ENCODE results near the gene SNX30. TPM values are rescaled to one million over a fixed set of nuclear protein-coding genes. Genes with fewer than 3 reads are reported as not detected.
A peak's percentile ranks its signal among the peaks of the same experiment; 100 is the strongest.

The SNX30 gene
- total RNA-seq, 1 experiment from 2014 or later = 6.4 TPM

- Histone ChIP-seq H3K27ac (ENCODE audit: low read length) (no peak overlapping the region), H3K36me3 (ENCODE audit: low read depth, low read length) (no peaks in the 10 kb centered on the region), H3K4me2 (ENCODE audit: low read length) (no peak overlapping the region), H3K27me3 (ENCODE audit: low read length) (no peaks in the 10 kb centered on the region), H2AFZ (ENCODE audit: low read length) (no peak overlapping the region), H3K4me1 (ENCODE audit: insufficient read depth, low read length) (peaks cover 31% of the 10 kb centered on the region), H4K20me1 (ENCODE audit: low read length) (no peaks in the 10 kb centered on the region), H3K79me2 (ENCODE audit: low read length) (no peaks in the 10 kb centered on the region), H3K9ac (ENCODE audit: low read length) (no peak overlapping the region), H3K9me3 (ENCODE audit: low read length) (no peaks in the 10 kb centered on the region), H3K9me2 (replicated peaks; ENCODE audit: low read length) (no peaks in the 10 kb centered on the region), H3K4me3 (ENCODE audit: low read length) (no peak overlapping the region), H3F3A (ENCODE audit: low read length, unreplicated experiment) (no peaks in the 10 kb centered on the region)
- TF ChIP-seq EZH2phosphoT487 (IDR thresholded peaks at IDR 0.05; ENCODE audit: borderline replicate concordance, low read length) = no peak
- POLR2A ChIA-PET (ENCODE audit: unreplicated experiment) = no interaction called here
- no peak for DNase-seq
- CTCF ChIA-PET = no interaction called here
- no TSS peak for BruUV-seq (replicated peaks)
- intact Hi-C loops (cut with micrococcal nuclease) = no loop called here
- ATAC-seq = no peak
These were observed 135.8 kb downstream of the SNX30 start for GRCh38 chr9:112886351-112886750.

- DNase-seq = no peak
- H3K4me2 ChIP-seq (ENCODE audit: low read length) = no peak overlapping the region
- H2AFZ ChIP-seq (ENCODE audit: low read length) = no peak overlapping the region
- ChIA-PET CTCF (interaction anchor here (0.5 to 0.6 kb wide), 2 partner anchors 154 to 230 kb away, joined by 4 to 5 read pairs; no protein-coding TSS in a partner anchor), POLR2A (ENCODE audit: unreplicated experiment) (no interaction called here)
- H4K20me1 ChIP-seq (ENCODE audit: low read length) = no peaks in the 10 kb centered on the region
- H3K36me3 ChIP-seq (ENCODE audit: low read depth, low read length) = no peaks in the 10 kb centered on the region
- H3F3A ChIP-seq (ENCODE audit: low read length, unreplicated experiment) = no peaks in the 10 kb centered on the region
- H3K9ac ChIP-seq (ENCODE audit: low read length) = no peak overlapping the region
- ATAC-seq = no peak
- no TSS peak for BruUV-seq (replicated peaks)
- no peaks in the 10 kb centered on the region for H3K79me2 ChIP-seq (ENCODE audit: low read length)
- intact Hi-C loops (cut with micrococcal nuclease) = no loop called here
- TF ChIP-seq EZH2 (IDR thresholded peaks at IDR 0.05; ENCODE audit: low read length, unreplicated experiment) = no peak
- TF ChIP-seq, protein P1, sequence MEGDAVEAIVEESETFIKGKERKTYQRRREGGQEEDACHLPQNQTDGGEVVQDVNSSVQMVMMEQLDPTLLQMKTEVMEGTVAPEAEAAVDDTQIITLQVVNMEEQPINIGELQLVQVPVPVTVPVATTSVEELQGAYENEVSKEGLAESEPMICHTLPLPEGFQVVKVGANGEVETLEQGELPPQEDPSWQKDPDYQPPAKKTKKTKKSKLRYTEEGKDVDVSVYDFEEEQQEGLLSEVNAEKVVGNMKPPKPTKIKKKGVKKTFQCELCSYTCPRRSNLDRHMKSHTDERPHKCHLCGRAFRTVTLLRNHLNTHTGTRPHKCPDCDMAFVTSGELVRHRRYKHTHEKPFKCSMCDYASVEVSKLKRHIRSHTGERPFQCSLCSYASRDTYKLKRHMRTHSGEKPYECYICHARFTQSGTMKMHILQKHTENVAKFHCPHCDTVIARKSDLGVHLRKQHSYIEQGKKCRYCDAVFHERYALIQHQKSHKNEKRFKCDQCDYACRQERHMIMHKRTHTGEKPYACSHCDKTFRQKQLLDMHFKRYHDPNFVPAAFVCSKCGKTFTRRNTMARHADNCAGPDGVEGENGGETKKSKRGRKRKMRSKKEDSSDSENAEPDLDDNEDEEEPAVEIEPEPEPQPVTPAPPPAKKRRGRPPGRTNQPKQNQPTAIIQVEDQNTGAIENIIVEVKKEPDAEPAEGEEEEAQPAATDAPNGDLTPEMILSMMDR (conservative IDR thresholded peaks at IDR 0.05; ENCODE audit: low read depth, low read length) = peak; percentile 47; the same call in 1 of the 2 replicates
- no peak for TF ChIP-seq EZH2phosphoT487 (IDR thresholded peaks at IDR 0.05; ENCODE audit: borderline replicate concordance, low read length)
- H3K4me3 ChIP-seq (ENCODE audit: low read length) = no peak overlapping the region
- H3K4me1 ChIP-seq (ENCODE audit: insufficient read depth, low read length) = peaks cover 22% of the 10 kb centered on the region
- no peaks in the 10 kb centered on the region for H3K9me2 ChIP-seq (replicated peaks; ENCODE audit: low read length)
- H3K27ac ChIP-seq (ENCODE audit: low read length) = no peak overlapping the region
- no peaks in the 10 kb centered on the region for H3K9me3 ChIP-seq (ENCODE audit: low read length)
- H3K27me3 ChIP-seq (ENCODE audit: low read length) = no peaks in the 10 kb centered on the region
These were observed 136.8 kb downstream of the SNX30 start for GRCh38 chr9:112887381-112887780.

GRCh38 chr9:112890106-112891081 is 139.8 kb downstream of the SNX30 start, which contains the start of gene SLC46A2:
TSS of gene SLC46A2 (minus strand) at chr9:112890876. CDS start at chr9:112890681, 195 bp downstream.
- intact Hi-C loops (cut with micrococcal nuclease) = no loop called here
- CTCF ChIA-PET = no interaction called here
- H2AFZ ChIP-seq (ENCODE audit: low read length) = 0 out of 2 replicates have a peak within 1 kb of the TSS, but pooled peaks have one; percentile 26
- ATAC-seq (peak; percentile 33; the same call in 1 of the 2 replicates), DNase-seq (no peak)
- H3K27me3 ChIP-seq (ENCODE audit: low read length) = no peaks in the 10 kb centered on the region
- POLR2A ChIA-PET (ENCODE audit: unreplicated experiment) = no interaction called here
- peak within 1 kb of the TSS; percentile 14; the same call in 1 of the 2 replicates for H3K4me3 ChIP-seq (ENCODE audit: low read length)
- H3K9me3 ChIP-seq (ENCODE audit: low read length) = no peaks in the 10 kb centered on the region
- H3K9me2 ChIP-seq (replicated peaks; ENCODE audit: low read length) = no peaks in the 10 kb centered on the region
- TF ChIP-seq, protein P1 (conservative IDR thresholded peaks at IDR 0.05; ENCODE audit: low read depth, low read length) = no peak
- TF ChIP-seq EZH2phosphoT487 (IDR thresholded peaks at IDR 0.05; ENCODE audit: borderline replicate concordance, low read length) (no peak), EZH2 (IDR thresholded peaks at IDR 0.05; ENCODE audit: low read length, unreplicated experiment) (no peak)
- H3K79me2 ChIP-seq (ENCODE audit: low read length) = no peaks in the 10 kb centered on the region
- H3K4me2 ChIP-seq (ENCODE audit: low read length) = peak within 1 kb of the TSS; percentile 59
- peaks cover 9% of the 10 kb centered on the region for H3K4me1 ChIP-seq (ENCODE audit: insufficient read depth, low read length)
- no peaks in the 10 kb centered on the region for H4K20me1 ChIP-seq (ENCODE audit: low read length)
- no peaks in the 10 kb centered on the region for H3K36me3 ChIP-seq (ENCODE audit: low read depth, low read length)
- H3K9ac ChIP-seq (ENCODE audit: low read length) = no peak within 1 kb of the TSS
- no peak within 1 kb of the TSS for H3K27ac ChIP-seq (ENCODE audit: low read length)
- no TSS peak for BruUV-seq (replicated peaks)
- H3F3A ChIP-seq (ENCODE audit: low read length, unreplicated experiment) = no peaks in the 10 kb centered on the region
